ENCODE data around the gene DUSP2.
A peak's percentile ranks its signal among the peaks of the same experiment; 100 is the strongest.
"Not testable (repeated sequence)": the region's sequence is repeated elsewhere in the genome, so short reads cannot be mapped to it uniquely, and the experiment has no call there.

Gene DUSP2

DNA sequence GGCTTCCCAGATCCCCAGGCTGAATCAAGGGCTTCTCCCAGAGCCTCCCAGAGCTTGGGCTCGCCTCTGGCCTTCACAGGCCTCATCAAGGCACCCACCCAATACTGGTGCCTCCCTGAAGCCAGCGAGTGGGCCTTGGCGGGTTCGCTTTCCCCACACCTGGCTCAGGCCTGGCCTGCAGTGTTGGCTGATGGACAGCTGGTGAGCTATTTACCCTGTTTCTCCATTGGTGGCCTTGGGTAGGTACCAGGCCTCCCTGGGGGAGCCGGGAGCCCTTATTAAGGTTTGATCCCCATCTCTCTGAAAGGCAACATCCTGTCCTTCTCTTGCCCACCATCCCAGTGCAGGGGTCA, 18.2 kb upstream of the DUSP2 start:
- no peak for DNase-seq (ENCODE audit: low read depth)

GRCh38 chr2:96161898-96162297, 16.7 kb upstream of the DUSP2 start:
- no peak for DNase-seq (ENCODE audit: low read depth)

DNA sequence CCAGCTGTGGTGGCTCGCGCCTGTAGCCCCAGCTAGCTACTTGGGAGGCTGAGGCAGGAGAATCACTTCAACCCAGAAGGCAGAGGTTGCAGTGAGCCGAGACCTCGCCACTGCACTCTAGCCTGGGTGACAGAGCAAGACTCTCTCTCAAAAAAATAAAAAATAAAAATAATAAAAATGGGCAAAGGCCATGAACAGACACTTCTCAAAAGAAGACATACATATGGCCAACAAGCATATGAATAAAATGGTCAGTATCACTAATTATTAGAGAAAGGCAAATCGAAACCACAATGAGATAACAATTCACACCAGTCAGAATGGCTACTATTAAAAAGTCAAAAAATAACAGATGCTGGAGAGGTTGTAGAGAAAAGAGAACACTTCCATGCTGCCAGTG, 15.1 kb upstream of the DUSP2 start:
- DNase-seq (ENCODE audit: low read depth), result not testable (repeated sequence)

DNA sequence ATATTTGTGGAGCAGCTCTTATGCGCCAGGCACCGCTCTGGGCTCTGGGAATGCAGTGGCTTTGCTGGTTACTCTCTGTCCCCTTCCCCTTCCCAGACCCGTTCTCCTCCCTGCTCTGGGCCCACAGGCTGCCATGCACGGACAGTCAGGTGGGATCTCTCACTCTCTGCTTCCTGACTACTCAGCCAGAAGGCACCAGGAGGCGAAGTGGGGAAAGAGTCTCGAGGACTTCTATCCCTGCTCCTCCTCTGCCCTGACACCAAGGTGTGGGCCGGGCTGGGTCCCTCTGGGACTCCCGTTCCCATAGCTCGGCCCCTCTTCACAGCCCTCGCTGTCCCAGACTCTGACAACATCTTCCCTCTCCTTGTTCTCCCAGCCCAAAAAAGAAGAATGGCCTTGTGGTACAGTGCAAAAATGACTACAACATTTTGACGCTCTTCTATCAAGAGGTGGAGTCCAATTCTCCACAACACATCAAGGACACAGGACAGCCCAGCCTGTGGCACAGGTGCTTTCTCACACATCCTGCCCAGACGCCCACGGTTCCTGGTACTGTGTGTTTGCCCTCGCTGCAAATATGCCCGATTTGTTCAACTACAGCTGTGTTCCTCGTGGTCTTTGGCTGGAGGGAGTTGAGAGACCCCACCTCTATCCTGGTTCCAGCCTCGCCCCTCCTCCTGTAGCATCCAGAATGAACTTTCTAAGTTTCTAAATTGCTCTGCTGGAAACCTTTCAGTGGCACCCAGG, 14.0 kb upstream of the DUSP2 start:
- DNase-seq (ENCODE audit: low read depth), result no peak

GRCh38 chr2:96158554-96158940, 13.3 kb upstream of the DUSP2 start:
- DNase-seq (ENCODE audit: low read depth), result no peak

- peak; percentile 94 for DNase-seq (ENCODE audit: low read depth)
These were observed 12.7 kb upstream of the DUSP2 start for GRCh38 chr2:96157649-96158553.

- no peak for DNase-seq (ENCODE audit: low read depth)
These were observed 11.8 kb upstream of the DUSP2 start for GRCh38 chr2:96156926-96157648.

DNA sequence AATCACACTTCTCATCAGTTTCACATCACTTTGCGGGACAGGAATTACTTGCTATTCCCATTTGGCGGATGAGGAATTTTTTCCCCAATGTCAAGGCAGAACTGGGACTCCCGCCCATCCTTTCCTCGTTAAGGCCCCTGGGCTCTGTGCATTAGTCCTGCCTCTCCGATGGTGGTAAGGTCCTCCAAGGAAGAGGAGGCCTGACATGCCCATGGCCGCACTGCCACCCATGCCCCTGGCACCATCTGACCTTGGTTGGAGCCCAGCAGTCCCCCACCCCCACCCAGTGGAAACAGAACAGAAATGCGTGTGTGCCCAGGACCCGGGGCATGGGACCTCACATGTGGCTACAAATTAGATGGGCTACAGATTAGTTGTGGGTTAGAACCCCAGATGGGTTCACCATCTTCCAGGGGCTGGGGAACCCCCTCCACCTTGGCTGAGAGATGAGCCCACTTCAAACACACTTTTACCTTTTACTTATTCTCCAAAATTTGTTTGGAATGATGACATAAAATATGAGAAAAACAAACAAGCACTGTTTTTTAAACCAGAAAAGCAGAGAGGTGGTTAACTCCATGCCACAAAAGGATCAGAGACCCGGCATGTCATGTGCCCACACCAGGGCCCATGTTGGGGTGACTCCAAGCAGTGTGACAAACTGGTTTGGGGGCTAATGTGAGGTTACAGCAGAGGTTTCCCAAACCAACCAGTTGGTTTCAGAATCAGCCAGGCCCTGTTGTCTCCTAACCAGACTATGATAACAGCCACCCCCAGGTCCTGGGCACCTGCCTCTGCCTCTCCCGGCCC, 11.0 kb upstream of the DUSP2 start:
- no peak for DNase-seq (ENCODE audit: low read depth)

- DNase-seq (ENCODE audit: low read depth), result no peak
These were observed 9.5 kb upstream of the DUSP2 start for GRCh38 chr2:96154506-96155380.

GRCh38 chr2:96153991-96154431, 8.8 kb upstream of the DUSP2 start:
- no peak for DNase-seq (ENCODE audit: low read depth)

- DNase-seq (ENCODE audit: low read depth), result no peak
These were observed 8.1 kb upstream of the DUSP2 start for GRCh38 chr2:96153291-96153713.

GRCh38 chr2:96152304-96153161, 7.3 kb upstream of the DUSP2 start:
- no peak for DNase-seq (ENCODE audit: low read depth)

DNA sequence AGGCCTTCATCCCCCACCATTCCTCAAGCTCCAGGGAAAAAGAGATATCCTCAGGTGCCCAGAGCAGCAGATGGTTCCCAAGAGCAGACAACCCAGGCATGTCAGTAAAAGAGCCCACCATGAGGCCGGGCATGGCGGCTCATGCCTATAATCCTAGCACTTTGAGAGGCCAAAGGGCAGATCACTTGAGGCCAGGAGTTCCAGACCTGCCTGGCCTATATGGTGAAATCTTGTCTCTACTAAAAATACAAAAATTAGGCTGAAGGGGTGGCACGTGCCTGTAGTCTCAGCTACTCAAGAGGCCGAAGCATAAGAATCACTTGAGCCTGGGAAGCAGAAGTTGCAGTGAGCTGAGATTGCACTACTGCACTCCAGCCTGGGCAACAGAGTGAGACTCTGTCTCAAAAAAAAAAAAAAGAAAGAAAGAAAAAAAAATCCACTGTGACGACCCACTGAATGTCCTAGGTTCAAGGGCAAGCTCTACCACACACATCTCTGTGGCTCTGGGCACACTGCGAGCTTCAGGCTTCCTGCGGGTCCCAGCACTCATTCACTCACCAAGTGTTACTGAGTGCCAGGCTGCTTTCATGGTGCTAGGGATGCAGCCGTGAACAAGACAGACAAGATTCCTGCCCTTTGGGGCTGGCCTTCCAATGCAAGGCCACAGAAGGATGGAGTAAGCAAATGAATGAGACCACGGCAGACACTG, 6.5 kb upstream of the DUSP2 start:
- no peak for DNase-seq (ENCODE audit: low read depth)

GRCh38 chr2:96150791-96151594, 5.8 kb upstream of the DUSP2 start:
- DNase-seq (ENCODE audit: low read depth), result no peak

GRCh38 chr2:96150007-96150640, 4.9 kb upstream of the DUSP2 start:
- DNase-seq (ENCODE audit: low read depth), result no peak

DNA sequence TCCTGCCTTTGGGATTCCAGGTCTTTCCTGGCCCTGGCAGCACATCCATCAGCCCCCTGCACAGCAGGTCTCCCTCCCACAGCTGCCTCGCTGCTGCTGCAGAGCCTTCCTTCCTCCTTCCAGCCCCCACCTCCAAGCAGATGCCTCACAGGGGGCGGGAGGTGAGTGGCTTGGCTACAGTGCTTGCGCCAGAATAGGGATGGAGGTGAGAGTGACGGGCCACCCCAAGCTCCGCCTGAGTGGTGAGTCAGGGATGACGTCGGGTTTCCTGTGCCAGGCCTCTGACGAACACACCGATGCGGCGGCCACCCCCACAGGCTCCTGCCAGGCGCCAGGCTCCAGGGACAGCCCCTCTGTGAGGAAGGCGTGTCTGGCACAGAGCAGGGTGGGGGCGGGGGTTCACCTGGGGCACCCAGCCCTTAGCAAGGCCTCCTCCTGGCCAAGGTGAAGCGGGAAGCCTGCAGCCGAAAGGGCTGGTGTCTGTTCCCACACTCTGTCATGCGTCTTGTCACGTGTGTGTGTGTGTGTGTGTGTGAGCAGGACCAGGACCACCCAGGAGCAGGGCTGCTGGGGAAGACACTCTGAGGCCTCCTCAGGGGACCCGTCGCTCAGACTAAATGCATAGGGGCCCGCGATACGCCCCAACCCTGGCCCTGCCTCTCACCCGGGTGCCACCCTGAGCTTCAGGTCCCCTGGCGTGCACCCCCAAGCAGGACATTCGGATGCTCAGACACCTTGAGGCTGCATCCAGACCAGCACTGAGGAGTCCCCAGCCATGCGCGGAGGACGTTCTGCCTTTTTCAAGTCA, 3.4 kb upstream of the DUSP2 start:
- DNase-seq (ENCODE audit: low read depth), result peak; percentile 96

Measured in activated T-cell treated with anti-CD3 and anti-CD28 coated beads for 24 hours (primary cell).